ENCODE data around the gene TOMM5. TPM values are rescaled to one million over a fixed set of nuclear protein-coding genes. Genes with fewer than 3 reads are reported as not detected.

Gene TOMM5
- total RNA-seq, 1 experiment from 2014 or later = 161 TPM

GRCh38 chr9:37543468-37543867 lies 48.9 kb downstream of the TOMM5 start:
- ChIA-PET CTCF (no interaction called here), POLR2A (no interaction called here), RAD21 (ENCODE audit: low non-redundant PET in 1 of 2, low total read pairs in 2 of 2, uncharacterized antibody in 2 of 2, unreplicated experiment in 2 of 2) (no interaction called here)
- H3K9me3 ChIP-seq (ENCODE audit: control insufficient read depth in 1 of 2, insufficient read depth in 1 of 2, low read depth in 1 of 2, low read length in 2 of 2) = no peaks in the 10 kb centered on the region
- no peak overlapping the region for H3K27ac ChIP-seq (ENCODE audit: low read depth, low read length)
- H3K4me1 ChIP-seq (ENCODE audit: control insufficient read depth in 1 of 2, insufficient read depth in 2 of 2, low read length in 2 of 2) = 0 out of 4 replicates have a peak, but pooled peaks cover 0 to 5% of the 10 kb centered on the region in 2 experiments
- DNase-seq (ENCODE audit: low read depth, low spot score) (no peak), ATAC-seq (no peak)
- no peak overlapping the region for H3K4me2 ChIP-seq (ENCODE audit: low read length)
- H3K79me2 ChIP-seq (ENCODE audit: insufficient read depth, low read length) = no peaks in the 10 kb centered on the region
- no peaks in the 10 kb centered on the region for H3K9me2 ChIP-seq (ENCODE audit: insufficient read depth)
- no peak overlapping the region for H3K4me3 ChIP-seq (replicated peaks in 1 of 2; ENCODE audit: low read depth in 1 of 2, low read length in 2 of 2)
- H4K20me1 ChIP-seq (ENCODE audit: insufficient read depth) = no peaks in the 10 kb centered on the region
- H2AFZ ChIP-seq (ENCODE audit: low read depth, low read length, poor library complexity, severe bottlenecking) = no peak overlapping the region
- no TSS peak for BruUV-seq (replicated peaks)
- no peak overlapping the region for H3K9ac ChIP-seq (ENCODE audit: low read length)
- H3K36me3 ChIP-seq (ENCODE audit: control insufficient read depth in 1 of 2, insufficient read depth in 2 of 2, low read length in 2 of 2) = no peaks in the 10 kb centered on the region
- TF ChIP-seq REST (IDR thresholded peaks at IDR 0.05; ENCODE audit: low read depth) = no peak
- no peak for TF ChIP-seq SIN3A (IDR thresholded peaks at IDR 0.05; ENCODE audit: low read depth)
- no peak for TF ChIP-seq POLR2AphosphoS5 (IDR thresholded peaks at IDR 0.05; ENCODE audit: low read depth, low read length)
- TF ChIP-seq POLR2A (IDR thresholded peaks at IDR 0.05; ENCODE audit: borderline replicate concordance, extremely low read depth, insufficient read depth, insufficient read length) = no peak
- no peak for TF ChIP-seq SRF (IDR thresholded peaks at IDR 0.05; ENCODE audit: low read depth)
- TF ChIP-seq CEBPB (IDR thresholded peaks at IDR 0.05; ENCODE audit: low read depth) = no peak
- TF ChIP-seq, protein P1, sequence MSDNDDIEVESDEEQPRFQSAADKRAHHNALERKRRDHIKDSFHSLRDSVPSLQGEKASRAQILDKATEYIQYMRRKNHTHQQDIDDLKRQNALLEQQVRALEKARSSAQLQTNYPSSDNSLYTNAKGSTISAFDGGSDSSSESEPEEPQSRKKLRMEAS (IDR thresholded peaks at IDR 0.05) = no peak
- no peak for TF ChIP-seq CBX3 (IDR thresholded peaks at IDR 0.05; ENCODE audit: low read depth)
- TF ChIP-seq, protein P2, sequence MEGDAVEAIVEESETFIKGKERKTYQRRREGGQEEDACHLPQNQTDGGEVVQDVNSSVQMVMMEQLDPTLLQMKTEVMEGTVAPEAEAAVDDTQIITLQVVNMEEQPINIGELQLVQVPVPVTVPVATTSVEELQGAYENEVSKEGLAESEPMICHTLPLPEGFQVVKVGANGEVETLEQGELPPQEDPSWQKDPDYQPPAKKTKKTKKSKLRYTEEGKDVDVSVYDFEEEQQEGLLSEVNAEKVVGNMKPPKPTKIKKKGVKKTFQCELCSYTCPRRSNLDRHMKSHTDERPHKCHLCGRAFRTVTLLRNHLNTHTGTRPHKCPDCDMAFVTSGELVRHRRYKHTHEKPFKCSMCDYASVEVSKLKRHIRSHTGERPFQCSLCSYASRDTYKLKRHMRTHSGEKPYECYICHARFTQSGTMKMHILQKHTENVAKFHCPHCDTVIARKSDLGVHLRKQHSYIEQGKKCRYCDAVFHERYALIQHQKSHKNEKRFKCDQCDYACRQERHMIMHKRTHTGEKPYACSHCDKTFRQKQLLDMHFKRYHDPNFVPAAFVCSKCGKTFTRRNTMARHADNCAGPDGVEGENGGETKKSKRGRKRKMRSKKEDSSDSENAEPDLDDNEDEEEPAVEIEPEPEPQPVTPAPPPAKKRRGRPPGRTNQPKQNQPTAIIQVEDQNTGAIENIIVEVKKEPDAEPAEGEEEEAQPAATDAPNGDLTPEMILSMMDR (IDR thresholded peaks at IDR 0.05 in 2 of 3, conservative IDR thresholded peaks at IDR 0.05 in 1 of 3; ENCODE audit: borderline replicate concordance in 1 of 3, insufficient read depth in 1 of 3, low read depth in 2 of 3, low read length in 2 of 3) = no peak
- no peak for TF ChIP-seq EZH2phosphoT487 (IDR thresholded peaks at IDR 0.05; ENCODE audit: borderline replicate concordance)
- TF ChIP-seq EGR1 (IDR thresholded peaks at IDR 0.05; ENCODE audit: low read depth) = no peak
- TF ChIP-seq RAD21 (IDR thresholded peaks at IDR 0.05; ENCODE audit: low read depth) = no peak
- intact Hi-C loops (cut with micrococcal nuclease) = no loop called here
- no peaks in the 10 kb centered on the region for H3K27me3 ChIP-seq (ENCODE audit: insufficient read depth, low read length)
